Stimulated activated CD8-positive, alpha-beta memory T cell treated with anti-CD3 and anti-CD28 coated beads, Interleukin-15, amount 100 ng/mL, for 4 hours (primary cell): ENCODE data around the gene TMEM115.
A peak's percentile ranks its signal among the peaks of the same experiment; 100 is the strongest.

Experiments used
- DNase-seq, 2 donors: peaks; one replicate each; pipeline ENCODE4 v3.0.0-alpha.2; 2020; ENCODE audit warnings: low read depth in 2 of 2

The TMEM115 gene, protein sequence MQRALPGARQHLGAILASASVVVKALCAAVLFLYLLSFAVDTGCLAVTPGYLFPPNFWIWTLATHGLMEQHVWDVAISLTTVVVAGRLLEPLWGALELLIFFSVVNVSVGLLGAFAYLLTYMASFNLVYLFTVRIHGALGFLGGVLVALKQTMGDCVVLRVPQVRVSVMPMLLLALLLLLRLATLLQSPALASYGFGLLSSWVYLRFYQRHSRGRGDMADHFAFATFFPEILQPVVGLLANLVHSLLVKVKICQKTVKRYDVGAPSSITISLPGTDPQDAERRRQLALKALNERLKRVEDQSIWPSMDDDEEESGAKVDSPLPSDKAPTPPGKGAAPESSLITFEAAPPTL

DNA sequence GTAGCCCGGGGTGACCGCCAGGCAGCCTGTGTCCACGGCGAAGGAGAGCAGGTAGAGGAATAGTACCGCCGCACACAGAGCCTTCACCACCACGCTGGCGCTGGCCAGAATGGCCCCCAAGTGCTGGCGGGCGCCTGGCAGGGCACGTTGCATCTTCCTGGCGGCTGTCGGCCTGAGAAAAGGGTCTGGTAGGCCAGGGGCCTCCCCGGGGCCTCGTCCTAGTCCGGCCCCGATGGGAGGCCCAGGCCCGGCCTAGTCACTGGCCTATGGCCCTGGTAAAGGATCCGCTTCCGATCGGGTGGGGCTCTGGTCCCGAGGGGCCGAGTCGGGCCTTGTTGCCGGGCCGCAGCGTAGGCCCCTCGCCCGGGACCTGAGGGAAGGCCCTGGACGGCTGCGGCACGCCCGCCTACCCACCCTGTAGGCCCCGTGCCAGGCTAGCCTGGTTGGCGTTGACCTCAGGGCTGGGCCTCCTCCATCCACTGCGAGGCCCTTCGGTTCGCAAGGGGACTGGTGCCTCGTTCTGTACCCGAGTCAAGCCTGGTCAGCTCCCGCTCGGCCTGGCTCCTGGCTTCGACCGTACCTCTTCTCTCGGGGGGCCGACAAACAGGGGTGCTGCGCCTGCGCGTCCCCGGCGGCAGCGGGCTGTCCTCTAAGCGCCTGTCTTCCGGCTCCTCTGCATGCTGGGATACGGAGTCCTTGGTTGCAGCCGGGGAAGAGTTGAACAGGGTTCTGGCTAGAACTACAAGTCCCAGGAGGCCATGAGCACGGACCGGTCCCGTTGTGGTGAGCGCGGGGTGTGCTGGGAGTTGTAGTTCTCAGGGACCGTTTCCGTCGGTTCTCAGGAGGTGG is at the start of gene TMEM115:
Gene TMEM115, minus strand, starts transcription at position 611 of the 849 bp plus-strand sequence. Its CDS starts 458 bp downstream, at position 153.
- peak; percentile 87 to 95 for DNase-seq

GRCh38 chr3:50408443-50408944 is 49.2 kb upstream of the TMEM115 start:
- no peak for DNase-seq

DNA sequence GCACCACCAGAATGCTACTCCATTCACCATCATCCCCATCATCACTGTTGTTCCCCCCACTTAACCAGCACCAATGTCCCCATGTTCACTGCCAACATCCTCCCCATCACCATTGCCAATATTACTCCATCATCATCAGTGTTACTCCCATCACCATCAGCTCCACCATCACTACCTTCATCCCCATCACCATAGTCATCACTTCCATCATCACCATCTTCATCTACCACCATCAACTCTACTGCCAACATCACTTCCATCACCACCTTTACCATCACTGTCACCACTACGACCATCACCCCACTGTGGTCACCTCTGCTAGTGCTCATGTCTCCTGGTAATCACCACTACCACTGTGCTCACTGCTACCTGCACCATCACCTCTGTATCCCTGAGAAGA is 47.2 kb upstream of the TMEM115 start:
- DNase-seq: no peak

GRCh38 chr3:50405249-50405648 is 45.9 kb upstream of the TMEM115 start:
- no peak for DNase-seq

DNA sequence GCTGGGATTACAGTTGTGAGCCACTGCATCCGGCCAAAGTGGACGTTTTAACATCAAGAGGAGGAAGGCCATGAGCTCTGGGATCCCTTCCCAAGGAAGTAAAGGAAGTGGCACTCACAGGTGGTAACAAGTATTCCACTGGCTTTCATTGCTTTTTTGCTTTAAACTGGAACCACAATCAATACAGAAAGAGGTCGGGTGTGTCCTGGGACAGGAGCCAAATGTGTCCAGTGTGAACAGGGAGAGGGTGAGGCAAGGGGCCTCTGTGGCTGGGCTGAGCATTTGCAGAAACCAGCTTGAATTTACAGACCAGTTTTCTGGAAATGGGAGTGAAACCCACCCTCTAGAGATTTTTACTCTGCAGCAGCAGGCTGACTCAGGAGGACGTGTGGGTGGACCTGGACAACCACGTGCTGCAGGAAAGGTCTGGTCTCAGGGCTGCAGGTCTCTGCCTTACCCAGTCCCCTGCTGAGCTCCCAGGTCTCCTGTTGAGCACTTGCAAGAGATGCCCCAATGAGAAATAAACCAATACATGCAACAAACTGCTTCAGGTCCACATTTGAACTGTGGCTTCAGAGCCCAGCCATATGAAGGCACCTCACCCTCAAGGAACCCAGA is 42.8 kb upstream of the TMEM115 start:
- DNase-seq: no peak

GRCh38 chr3:50396502-50396901 is 37.2 kb upstream of the TMEM115 start:
- no peak for DNase-seq

DNA sequence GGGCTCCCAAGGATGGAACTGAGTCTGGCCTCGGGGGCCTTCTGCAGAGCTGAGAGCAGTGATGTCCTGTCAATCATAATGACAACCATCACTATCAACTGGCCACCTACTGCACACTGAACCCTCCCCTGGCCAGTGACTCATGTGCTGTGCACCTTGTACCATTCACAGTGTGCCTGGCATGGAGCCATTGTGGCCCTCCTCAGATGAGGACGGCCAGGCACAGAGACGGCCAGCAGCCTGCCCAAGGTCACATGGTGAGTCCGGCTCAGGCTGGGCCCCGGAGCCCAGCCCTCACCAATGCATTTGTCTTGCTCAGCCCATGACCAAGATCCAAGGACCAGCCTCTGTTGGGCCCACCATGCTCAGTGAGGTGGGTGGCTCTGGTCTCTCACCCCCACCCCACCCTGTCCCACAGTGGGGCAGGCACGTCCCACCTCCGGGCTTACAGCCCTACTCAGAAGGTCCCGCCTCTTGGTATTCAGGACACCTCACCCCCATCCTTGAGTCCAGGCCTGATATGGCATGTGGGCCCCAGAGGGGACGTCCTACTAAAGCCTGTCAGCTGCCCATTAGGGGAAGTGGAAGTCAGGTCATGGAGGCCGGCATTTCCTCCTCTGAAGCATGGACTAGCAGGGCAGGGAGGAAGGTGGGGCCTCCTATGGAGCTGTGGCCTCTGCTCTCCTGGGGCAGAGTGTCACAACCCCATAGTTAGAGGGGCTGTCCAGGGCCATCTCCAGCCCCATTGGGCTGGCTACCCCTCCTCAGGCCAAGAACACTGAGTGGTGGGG is 35.9 kb upstream of the TMEM115 start:
- no peak for DNase-seq

- no peak for DNase-seq
Observed at GRCh38 chr3:50393061-50393460, 33.7 kb upstream of the TMEM115 start.

DNA sequence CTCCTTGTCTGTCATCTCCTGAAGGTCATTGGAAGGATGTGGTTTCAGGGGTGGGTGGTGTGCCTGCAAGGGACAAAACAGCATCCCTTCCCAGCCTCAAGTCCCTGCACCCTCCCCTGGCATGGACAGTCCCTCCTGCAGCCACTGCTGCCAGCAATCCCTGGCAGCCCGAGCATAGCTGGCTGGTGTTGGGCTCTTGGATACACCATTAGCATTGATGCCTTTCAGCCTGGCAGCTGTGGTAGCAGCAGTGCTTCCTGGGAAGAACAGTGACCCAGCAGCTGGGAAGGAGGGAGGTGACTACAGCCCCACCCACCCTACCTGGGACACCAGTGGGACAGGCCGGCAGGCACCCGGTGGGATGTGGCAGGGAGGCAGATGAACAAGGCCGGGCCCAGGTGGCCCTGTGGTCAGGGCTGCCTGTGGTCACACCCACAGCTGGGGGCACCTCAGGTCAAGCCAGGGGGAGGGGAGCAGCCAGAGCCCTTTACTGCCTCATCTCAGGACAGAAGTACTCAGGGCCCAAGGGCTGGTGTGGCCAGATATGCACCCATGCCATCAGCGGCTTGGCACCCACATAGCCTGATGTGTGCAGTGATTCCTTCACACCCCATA is 32.9 kb upstream of the TMEM115 start:
- no peak for DNase-seq

GRCh38 chr3:50390508-50391224 is 31.3 kb upstream of the TMEM115 start:
- no peak for DNase-seq

- DNase-seq: no peak
Observed at GRCh38 chr3:50389414-50389767, 30.1 kb upstream of the TMEM115 start.

- DNase-seq: no peak
Observed at GRCh38 chr3:50388720-50389413, 29.5 kb upstream of the TMEM115 start.

GRCh38 chr3:50388016-50388719 is 28.8 kb upstream of the TMEM115 start:
- DNase-seq: no peak

DNA sequence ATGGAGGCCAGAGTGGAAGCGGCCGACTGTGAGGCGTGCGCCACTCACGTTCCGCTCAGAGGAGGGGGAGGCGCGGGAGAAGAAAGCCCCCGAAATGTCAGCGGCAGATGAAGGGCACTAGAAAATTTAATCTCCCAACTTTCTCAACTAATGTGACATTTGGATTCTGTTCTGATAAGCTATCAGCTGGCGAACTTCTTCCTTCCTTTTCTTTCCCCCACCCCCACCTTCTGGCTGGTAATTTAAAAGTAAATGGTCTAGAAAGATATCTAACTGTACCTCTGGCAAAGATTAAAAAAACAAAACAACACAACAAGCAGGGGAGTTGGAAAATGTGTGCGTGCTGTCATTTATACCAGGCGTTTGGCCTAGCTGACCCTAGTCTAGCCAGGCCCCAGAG is 26.4 kb upstream of the TMEM115 start:
- DNase-seq: no peak

DNA sequence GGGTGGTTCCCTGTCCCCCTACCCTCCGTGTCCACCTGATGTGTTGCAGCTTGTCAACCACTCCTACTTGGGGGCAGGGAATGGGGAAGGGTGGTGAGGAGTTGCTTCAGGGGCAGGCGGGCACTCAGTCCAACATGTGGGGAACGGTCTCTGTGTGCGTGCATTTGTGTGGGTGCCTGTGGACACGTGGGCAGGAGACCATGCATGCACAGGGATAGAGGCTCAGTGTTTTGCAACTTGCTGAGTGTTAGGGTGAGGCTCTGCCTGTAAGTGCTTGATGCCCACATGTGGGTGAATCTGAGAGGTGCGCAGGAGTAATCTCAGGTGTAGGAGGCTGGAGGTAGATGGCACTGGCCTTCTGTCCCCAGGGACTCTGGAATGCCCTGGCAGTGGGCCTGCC is 24.4 kb upstream of the TMEM115 start:
- no peak for DNase-seq

DNA sequence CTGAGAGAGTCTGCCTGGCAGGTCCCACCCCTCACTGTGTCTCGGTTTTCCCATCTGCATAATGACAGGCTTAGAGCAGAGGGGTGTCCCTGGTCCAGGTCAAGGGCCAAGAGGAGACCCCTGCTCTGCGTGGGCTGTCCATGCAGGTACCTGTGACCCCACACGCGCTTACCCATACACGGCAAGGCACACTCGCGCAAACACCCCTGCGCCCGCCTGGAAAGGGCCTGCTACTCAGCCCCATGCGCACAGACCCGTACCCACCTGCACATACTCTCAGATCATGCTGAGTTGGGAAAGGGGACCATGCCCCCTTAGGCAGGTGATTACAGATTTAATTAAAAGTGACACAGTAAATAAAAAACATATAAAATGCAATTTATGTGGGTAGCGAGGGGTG is 23.4 kb upstream of the TMEM115 start:
- DNase-seq: no peak

DNA sequence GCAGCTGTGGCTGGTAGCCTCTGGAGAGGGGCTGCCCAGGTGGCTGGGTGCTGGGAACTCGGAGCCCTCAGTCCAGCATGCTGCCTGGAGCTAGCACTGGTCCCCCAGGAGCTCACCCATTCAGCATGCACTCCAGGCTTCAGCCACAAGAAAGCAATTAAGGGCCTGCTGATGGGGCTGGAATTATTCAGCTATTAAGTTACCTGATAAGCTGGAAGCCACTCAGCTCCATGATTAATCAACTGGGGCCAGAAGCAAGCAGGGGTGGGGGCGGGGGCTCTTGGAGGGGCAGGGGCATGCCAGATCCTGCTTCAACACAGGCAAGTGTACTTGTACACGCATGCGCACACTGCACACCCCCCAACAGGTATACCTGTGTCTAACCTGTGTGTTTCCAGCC is 22.1 kb upstream of the TMEM115 start:
- DNase-seq: no peak

DNA sequence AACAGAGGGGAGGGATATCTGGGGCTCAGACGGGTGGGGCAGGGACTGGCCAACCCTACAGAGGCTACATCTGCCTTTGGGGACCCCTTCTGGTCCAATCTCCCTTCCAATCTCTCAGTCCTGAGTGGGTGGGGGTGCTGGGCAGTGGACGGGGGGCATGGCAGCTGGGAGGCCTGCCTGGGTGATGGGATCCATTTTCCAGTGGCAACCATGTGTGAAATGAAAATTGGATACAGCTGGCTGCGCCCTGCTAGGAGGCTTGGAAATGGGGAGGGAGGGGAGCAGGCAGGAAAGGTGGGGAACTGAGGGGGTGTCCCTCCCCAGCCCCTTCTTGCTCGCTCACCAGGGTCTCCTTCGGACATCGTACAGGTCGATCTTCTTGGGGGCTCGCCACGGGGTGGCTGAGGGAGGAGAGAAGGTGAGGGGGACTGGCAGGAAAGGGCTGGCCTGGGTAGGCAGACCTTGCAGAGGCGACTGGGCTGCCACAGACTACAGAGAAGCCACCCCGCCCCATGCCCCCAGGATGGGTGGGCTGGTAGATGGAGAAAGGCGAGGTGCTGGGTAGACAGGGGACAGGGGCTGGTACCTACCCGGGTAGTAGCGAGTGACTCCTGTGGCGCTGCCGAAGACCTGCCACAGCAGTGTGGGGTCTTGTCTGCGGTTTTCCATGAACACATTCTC is 21.2 kb upstream of the TMEM115 start:
- DNase-seq: no peak

DNA sequence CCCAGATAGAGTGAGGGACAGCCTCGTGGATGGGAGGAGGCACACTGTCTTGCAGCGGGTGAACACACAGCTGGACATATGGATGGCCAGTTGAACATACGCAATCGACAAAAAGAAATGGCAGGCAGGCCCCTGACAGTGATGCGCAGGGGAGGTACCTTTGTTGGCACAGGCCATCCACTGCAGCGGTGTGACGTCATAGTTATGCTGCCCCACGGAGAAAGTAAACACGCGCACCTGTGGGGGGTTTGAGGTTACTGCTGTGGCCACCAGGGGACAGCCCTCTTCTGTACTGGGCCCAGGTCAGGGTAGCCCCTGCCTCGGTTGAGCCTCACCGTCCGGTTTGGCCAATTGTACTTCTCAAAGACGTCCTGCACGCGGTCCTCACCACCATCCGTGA is 19.4 kb upstream of the TMEM115 start:
- no peak for DNase-seq
